Measurements from ENCODE around the gene GLRX5. TPM values are rescaled to one million over a fixed set of nuclear protein-coding genes. Genes with fewer than 3 reads are reported as not detected.

Gene GLRX5
- total RNA-seq, 1 donor from 2014 or later = 24.6 TPM

DNA sequence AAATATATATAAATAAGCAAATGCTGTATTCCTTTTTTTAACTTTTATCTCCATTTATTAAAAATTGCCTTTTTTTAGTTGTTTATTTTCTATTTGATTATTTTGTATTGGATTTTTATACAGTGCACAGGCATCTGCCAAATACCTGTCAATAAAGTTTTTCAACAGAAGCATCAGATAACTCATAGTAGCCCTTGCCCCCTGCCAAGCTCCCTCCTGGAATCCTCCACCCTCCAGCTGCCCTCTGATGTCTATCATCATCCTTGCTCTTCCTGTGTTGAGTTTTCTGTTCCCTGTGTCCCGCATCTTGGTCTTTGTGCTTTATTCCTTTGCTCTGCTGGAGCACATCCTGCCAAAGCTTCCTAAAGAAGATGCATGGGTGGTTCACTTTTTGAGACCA lies 16.6 kb downstream of the GLRX5 start:
- DNase-seq (ENCODE audit: low spot score in 2 of 2) = no peak
- Histone ChIP-seq H3K9me3 (no peaks in the 10 kb centered on the region), H3K27me3 (no peaks in the 10 kb centered on the region), H3K36me3 (no peaks in the 10 kb centered on the region), H3K4me1 (peaks cover 0 to 9% of the 10 kb centered on the region in 2 donors), H3K27ac (no peak overlapping the region), H3K4me3 (no peak overlapping the region)
- intact Hi-C loops (cut with DNase I) = no loop called here
- no peak for TF ChIP-seq CTCF (IDR thresholded peaks at IDR 0.05)

DNA sequence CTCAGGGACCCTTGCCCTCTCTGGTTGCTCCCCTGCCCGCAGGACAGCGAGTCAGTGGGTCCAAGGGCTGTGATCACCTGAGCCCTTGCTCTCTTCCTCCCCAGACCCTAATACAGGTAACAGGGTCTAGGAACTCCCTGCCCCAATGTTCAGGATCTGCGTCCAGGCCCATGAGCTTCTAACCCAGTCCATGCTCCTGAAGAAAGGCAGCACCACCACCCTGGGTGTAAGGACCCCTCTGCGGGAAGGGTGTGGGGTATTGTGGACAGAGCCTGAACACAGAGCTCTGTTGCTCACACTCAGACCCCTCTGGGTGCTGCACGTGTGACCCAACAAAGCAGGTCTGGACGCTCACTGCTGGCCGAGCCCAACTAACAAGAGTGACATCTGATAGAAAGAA lies 18.3 kb downstream of the GLRX5 start:
- intact Hi-C loops (cut with DNase I) = no loop called here
- H3K4me3 ChIP-seq = no peak overlapping the region
- no peaks in the 10 kb centered on the region for H3K4me1 ChIP-seq
- H3K27me3 ChIP-seq = no peaks in the 10 kb centered on the region
- DNase-seq (ENCODE audit: low spot score in 2 of 2) = no peak
- no peaks in the 10 kb centered on the region for H3K36me3 ChIP-seq
- no peak overlapping the region for H3K27ac ChIP-seq
- H3K9me3 ChIP-seq = no peaks in the 10 kb centered on the region
- TF ChIP-seq CTCF (IDR thresholded peaks at IDR 0.05) = no peak

DNA sequence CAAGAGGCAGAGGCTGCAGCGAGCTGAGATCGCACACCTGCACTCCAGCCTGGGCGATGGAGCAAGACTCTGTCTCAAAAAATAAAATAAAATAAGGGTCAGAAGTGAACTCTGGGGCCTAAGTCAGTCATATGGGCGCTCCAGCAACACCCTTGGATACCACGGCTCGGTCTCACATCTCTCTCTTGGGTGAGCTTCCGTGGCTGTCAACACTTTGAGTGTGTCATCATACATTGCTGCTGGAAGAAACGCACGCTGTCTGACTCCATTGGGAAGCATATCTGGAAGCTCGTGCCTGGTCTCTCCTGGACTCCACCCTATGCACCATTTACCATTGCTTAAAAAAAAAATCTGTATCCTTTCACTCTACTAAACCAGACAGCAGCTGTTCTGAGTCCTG lies 20.2 kb downstream of the GLRX5 start:
- no peaks in the 10 kb centered on the region for H3K36me3 ChIP-seq
- no peak overlapping the region for H3K27ac ChIP-seq
- intact Hi-C loops (cut with DNase I) = no loop called here
- H3K4me1 ChIP-seq = no peaks in the 10 kb centered on the region
- TF ChIP-seq CTCF (IDR thresholded peaks at IDR 0.05) = no peak
- H3K27me3 ChIP-seq = no peaks in the 10 kb centered on the region
- no peak for DNase-seq (ENCODE audit: low spot score in 2 of 2)
- no peaks in the 10 kb centered on the region for H3K9me3 ChIP-seq
- H3K4me3 ChIP-seq = no peak overlapping the region

DNA sequence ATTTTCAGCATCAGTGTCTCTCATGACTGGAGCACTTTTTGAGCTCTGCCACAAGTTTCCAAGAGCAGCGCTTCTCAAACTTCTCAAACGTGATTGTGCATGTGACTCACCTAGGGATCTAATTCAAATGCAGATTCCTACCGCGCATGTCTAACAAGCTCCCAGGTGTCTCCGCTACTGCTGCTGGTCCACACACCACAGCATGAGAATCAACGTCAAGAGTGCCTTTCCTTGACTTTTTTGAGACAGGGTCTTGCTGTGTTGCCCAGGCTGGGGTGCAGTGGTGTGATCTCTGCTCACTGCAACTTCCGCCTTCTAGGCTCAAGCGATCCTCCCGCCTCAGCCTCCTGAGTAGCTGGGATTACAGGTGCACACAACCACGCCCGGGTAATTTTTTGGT lies 22.4 kb downstream of the GLRX5 start:
- H3K9me3 ChIP-seq = no peaks in the 10 kb centered on the region
- intact Hi-C loops (cut with DNase I) = no loop called here
- no peaks in the 10 kb centered on the region for H3K4me1 ChIP-seq
- TF ChIP-seq CTCF (IDR thresholded peaks at IDR 0.05) = no peak
- no peak overlapping the region for H3K4me3 ChIP-seq
- H3K27ac ChIP-seq = no peak overlapping the region
- no peaks in the 10 kb centered on the region for H3K27me3 ChIP-seq
- DNase-seq (ENCODE audit: low spot score in 2 of 2) = no peak
- H3K36me3 ChIP-seq = no peaks in the 10 kb centered on the region

DNA sequence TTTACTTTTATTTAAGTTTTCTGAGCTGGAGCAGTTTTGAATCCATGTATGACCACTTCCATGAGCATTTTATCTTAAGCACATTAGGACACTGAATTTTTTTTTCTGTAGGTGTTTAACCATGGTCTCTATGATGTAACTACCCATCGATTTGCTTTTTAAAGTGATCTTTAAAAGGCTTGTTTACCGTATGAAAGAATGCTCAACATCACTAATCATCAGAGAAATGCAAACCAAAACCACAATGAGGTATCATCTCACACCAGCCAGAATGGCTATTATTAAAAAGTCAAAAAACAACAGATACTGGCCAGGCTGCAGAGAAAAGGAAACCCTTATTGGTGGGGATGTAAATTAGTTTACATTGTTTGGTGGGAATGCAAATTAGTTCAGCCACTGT lies 23.0 kb downstream of the GLRX5 start:
- Histone ChIP-seq H3K4me3 (no peak overlapping the region), H3K9me3 (no peaks in the 10 kb centered on the region), H3K27ac (no peak overlapping the region), H3K4me1 (no peaks in the 10 kb centered on the region), H3K36me3 (no peaks in the 10 kb centered on the region), H3K27me3 (no peaks in the 10 kb centered on the region)
- DNase-seq (ENCODE audit: low spot score in 2 of 2) = no peak
- intact Hi-C loops (cut with DNase I) = no loop called here
- no peak for TF ChIP-seq CTCF (IDR thresholded peaks at IDR 0.05)

GRCh38 chr14:95559203-95559602 lies 24.4 kb downstream of the GLRX5 start:
- no peak overlapping the region for H3K4me3 ChIP-seq
- H3K27ac ChIP-seq = no peak overlapping the region
- no peaks in the 10 kb centered on the region for H3K36me3 ChIP-seq
- no peaks in the 10 kb centered on the region for H3K27me3 ChIP-seq
- H3K4me1 ChIP-seq = no peaks in the 10 kb centered on the region
- DNase-seq (ENCODE audit: low spot score in 2 of 2) = no peak
- no peak for TF ChIP-seq CTCF (IDR thresholded peaks at IDR 0.05)
- intact Hi-C loops (cut with DNase I) = no loop called here
- no peaks in the 10 kb centered on the region for H3K9me3 ChIP-seq
